GM08714 (cell line): ENCODE measurements around the gene SMC1A.

Experiments used
- H3K4me3 ChIP-seq: fragments of 200-500 bp; sonication (Bioruptor generic); 2 replicates; pipeline ENCODE4 v1.5.1; 2014; ENCODE audit warnings: mild to moderate bottlenecking, low read length, inconsistent platforms
- ZNF274 ChIP-seq: IDR thresholded peaks from 2 replicates; pipeline ENCODE4 v1.6.1; 2012; ENCODE audit warnings: mild to moderate bottlenecking, low read depth, low read length

The SMC1A gene

GRCh38 chrX:53437206-53437605, 14.8 kb upstream of the SMC1A start:
- no peak for TF ChIP-seq ZNF274
- H3K4me3 ChIP-seq: no peak overlapping the region

- no peak overlapping the region for H3K4me3 ChIP-seq
- TF ChIP-seq ZNF274: no peak
Measured at GRCh38 chrX:53435997-53436396, 13.5 kb upstream of the SMC1A start.

- peak within 1 kb of the TSS; percentile 82 for H3K4me3 ChIP-seq
- TF ChIP-seq ZNF274: no peak
Measured at GRCh38 chrX:53433651-53434639, 11.5 kb upstream of the SMC1A start, which contains the start of gene HSD17B10. Gene HSD17B10, minus strand, starts transcription at chrX:53434370. Its CDS starts 25 bp downstream, at chrX:53434345.

- no peak for TF ChIP-seq ZNF274
- no peak overlapping the region for H3K4me3 ChIP-seq
Measured at GRCh38 chrX:53430231-53430630, 7.8 kb upstream of the SMC1A start.

- H3K4me3 ChIP-seq: no peak overlapping the region
- TF ChIP-seq ZNF274: no peak
Measured at GRCh38 chrX:53429755-53430154, 7.3 kb upstream of the SMC1A start.

- TF ChIP-seq ZNF274: no peak
- peak within 1 kb of the TSS; percentile 82 for H3K4me3 ChIP-seq
Measured at GRCh38 chrX:53422861-53423306, 430 bp upstream of the SMC1A start, which contains the start of gene RIBC1. Gene RIBC1, plus strand, starts transcription at chrX:53422873. Its CDS starts 3,404 bp downstream, at chrX:53426277.

GRCh38 chrX:53421772-53422085, 725 bp downstream of the SMC1A start:
- H3K4me3 ChIP-seq: peak overlapping the region; percentile 82
- no peak for TF ChIP-seq ZNF274

GRCh38 chrX:53421125-53421524, 1.3 kb downstream of the SMC1A start:
- no peak for TF ChIP-seq ZNF274
- H3K4me3 ChIP-seq: peak overlapping the region; percentile 82

- peak overlapping the region; percentile 82 for H3K4me3 ChIP-seq
Measured at GRCh38 chrX:53420351-53420750, 2.1 kb downstream of the SMC1A start.

GRCh38 chrX:53412446-53412845, 10.0 kb downstream of the SMC1A start:
- TF ChIP-seq ZNF274: no peak

GRCh38 chrX:53403535-53403934, 18.9 kb downstream of the SMC1A start:
- no peak for TF ChIP-seq ZNF274
- H3K4me3 ChIP-seq: no peak overlapping the region

More at GRCh38 chrX:53412446-53412845, 10.0 kb downstream of the SMC1A start:
- no peak overlapping the region for H3K4me3 ChIP-seq

- no peak for TF ChIP-seq ZNF274
- H3K4me3 ChIP-seq: no peak overlapping the region
Measured at GRCh38 chrX:53398216-53398615, 24.2 kb downstream of the SMC1A start.

GRCh38 chrX:53395605-53396298, 26.7 kb downstream of the SMC1A start:
- H3K4me3 ChIP-seq: no peak overlapping the region
- TF ChIP-seq ZNF274: no peak

GRCh38 chrX:53383376-53384076, 38.9 kb downstream of the SMC1A start:
- no peak for TF ChIP-seq ZNF274
- no peak overlapping the region for H3K4me3 ChIP-seq
